ENCODE data around the gene DNAH2. TPM values are rescaled to one million over a fixed set of nuclear protein-coding genes. Genes with fewer than 3 reads are reported as not detected.

The DNAH2 gene
- total and polyA plus RNA-seq, 2 experiments from 2014 or later, result 0.77 to 2.1 TPM

DNA sequence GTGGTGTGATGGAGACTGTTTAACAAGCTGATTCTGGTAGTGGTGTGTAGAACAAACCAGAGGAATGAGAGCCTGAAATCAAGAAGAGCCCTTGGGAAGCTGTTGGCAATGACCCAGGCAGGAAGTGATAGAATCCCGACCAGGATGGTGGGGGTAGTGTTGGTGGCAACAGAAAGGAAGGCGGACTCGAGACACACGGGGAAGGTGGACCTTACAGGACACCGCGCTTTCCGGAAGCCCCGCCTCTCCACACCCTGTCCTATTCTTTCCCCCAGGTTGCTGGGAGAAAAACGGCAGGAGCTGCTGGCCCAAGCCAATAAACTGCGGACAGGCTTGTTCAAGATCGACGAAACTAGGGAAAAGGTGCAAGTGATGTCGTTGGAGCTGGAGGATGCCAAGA lies 86.4 kb downstream of the DNAH2 start:
- no peak for TF ChIP-seq EZH2phosphoT487 (IDR thresholded peaks at IDR 0.05; ENCODE audit: low read depth, severe bottlenecking, unreplicated experiment)
- TF ChIP-seq EZH2 (IDR thresholded peaks at IDR 0.05; ENCODE audit: borderline replicate concordance), result no peak
- TF ChIP-seq, protein P1, sequence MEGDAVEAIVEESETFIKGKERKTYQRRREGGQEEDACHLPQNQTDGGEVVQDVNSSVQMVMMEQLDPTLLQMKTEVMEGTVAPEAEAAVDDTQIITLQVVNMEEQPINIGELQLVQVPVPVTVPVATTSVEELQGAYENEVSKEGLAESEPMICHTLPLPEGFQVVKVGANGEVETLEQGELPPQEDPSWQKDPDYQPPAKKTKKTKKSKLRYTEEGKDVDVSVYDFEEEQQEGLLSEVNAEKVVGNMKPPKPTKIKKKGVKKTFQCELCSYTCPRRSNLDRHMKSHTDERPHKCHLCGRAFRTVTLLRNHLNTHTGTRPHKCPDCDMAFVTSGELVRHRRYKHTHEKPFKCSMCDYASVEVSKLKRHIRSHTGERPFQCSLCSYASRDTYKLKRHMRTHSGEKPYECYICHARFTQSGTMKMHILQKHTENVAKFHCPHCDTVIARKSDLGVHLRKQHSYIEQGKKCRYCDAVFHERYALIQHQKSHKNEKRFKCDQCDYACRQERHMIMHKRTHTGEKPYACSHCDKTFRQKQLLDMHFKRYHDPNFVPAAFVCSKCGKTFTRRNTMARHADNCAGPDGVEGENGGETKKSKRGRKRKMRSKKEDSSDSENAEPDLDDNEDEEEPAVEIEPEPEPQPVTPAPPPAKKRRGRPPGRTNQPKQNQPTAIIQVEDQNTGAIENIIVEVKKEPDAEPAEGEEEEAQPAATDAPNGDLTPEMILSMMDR (IDR thresholded peaks at IDR 0.05; ENCODE audit: poor library complexity), result no peak
- H3K79me2 ChIP-seq, result no peaks in the 10 kb centered on the region
- H3K27me3 ChIP-seq, result no peaks in the 10 kb centered on the region
- no peak overlapping the region for H3K4me2 ChIP-seq
- H3K4me1 ChIP-seq (ENCODE audit: insufficient read depth), result no peaks in the 10 kb centered on the region
- H3K27ac ChIP-seq, result no peak overlapping the region
- no peaks in the 10 kb centered on the region for H3K9me3 ChIP-seq (ENCODE audit: low read depth)
- no peaks in the 10 kb centered on the region for H4K20me1 ChIP-seq (ENCODE audit: insufficient read depth, poor library complexity, severe bottlenecking)
- no peaks in the 10 kb centered on the region for H3K36me3 ChIP-seq (replicated peaks; ENCODE audit: insufficient read depth, low read depth)
- H3K4me3 ChIP-seq, result no peak overlapping the region
- DNase-seq (ENCODE audit: low spot score), result no peak
- no peaks in the 10 kb centered on the region for H3K9me2 ChIP-seq (replicated peaks; ENCODE audit: insufficient read depth)
- 72% methylated on average over 13 of the region's 13 CpGs for WGBS (ENCODE audit: low lambda C conversion rate, missing lambda C conversion rate)
- H2AFZ ChIP-seq, result no peak overlapping the region

DNA sequence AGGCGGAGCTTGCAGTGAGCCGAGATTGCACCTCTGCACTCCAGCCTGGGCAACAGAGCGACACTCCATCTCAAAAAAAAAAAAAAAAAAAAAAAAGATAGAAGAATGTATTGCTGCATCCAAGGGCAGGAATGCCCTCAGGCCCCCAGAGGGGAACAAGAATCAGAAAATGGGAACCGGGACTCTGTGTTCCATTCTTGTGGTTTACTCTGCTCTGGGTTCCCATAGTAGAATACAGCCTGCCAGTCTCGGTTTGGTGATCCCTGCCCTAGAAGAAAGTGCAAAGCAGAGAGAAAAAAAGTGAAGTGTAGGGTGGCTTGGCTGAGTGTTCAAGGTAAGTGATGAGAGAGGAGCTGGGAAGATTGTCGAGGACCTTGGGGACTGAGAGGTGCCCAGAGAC lies 89.0 kb downstream of the DNAH2 start:
- Histone ChIP-seq H3K27ac (no peak overlapping the region), H3K79me2 (no peaks in the 10 kb centered on the region), H2AFZ (no peak overlapping the region), H3K4me1 (ENCODE audit: insufficient read depth) (no peaks in the 10 kb centered on the region), H3K9me2 (replicated peaks; ENCODE audit: insufficient read depth) (no peaks in the 10 kb centered on the region), H3K9me3 (ENCODE audit: low read depth) (no peaks in the 10 kb centered on the region), H4K20me1 (ENCODE audit: insufficient read depth, poor library complexity, severe bottlenecking) (no peaks in the 10 kb centered on the region), H3K4me2 (no peak overlapping the region), H3K27me3 (no peaks in the 10 kb centered on the region), H3K36me3 (replicated peaks; ENCODE audit: insufficient read depth, low read depth) (no peaks in the 10 kb centered on the region), H3K4me3 (no peak overlapping the region)
- TF ChIP-seq, protein P1 (IDR thresholded peaks at IDR 0.05; ENCODE audit: poor library complexity), result no peak
- TF ChIP-seq EZH2 (IDR thresholded peaks at IDR 0.05; ENCODE audit: borderline replicate concordance), result no peak
- TF ChIP-seq EZH2phosphoT487 (IDR thresholded peaks at IDR 0.05; ENCODE audit: low read depth, severe bottlenecking, unreplicated experiment), result no peak
- 94% methylated on average over 6 of the region's 6 CpGs for WGBS (ENCODE audit: low lambda C conversion rate, missing lambda C conversion rate)
- DNase-seq (ENCODE audit: low spot score), result no peak

DNA sequence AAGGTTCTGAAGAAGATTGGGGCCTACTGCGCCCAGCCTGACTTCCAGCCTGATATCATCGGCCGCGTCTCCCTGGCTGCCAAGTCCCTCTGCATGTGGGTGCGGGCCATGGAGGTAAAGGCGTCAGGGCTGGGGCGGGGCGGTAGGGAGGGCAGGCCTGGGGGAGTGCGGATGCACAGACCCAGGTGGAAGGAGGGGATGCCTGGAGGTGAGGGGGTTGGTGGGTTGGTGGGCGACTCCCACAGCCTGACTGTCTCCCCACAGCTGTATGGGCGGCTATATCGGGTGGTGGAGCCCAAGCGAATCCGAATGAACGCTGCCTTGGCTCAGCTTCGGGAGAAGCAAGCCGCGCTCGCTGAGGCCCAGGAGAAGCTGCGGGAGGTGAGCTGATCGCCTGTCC lies 89.7 kb downstream of the DNAH2 start:
- no peaks in the 10 kb centered on the region for H4K20me1 ChIP-seq (ENCODE audit: insufficient read depth, poor library complexity, severe bottlenecking)
- H3K9me2 ChIP-seq (replicated peaks; ENCODE audit: insufficient read depth), result no peaks in the 10 kb centered on the region
- no peaks in the 10 kb centered on the region for H3K9me3 ChIP-seq (ENCODE audit: low read depth)
- no peak overlapping the region for H3K4me2 ChIP-seq
- H3K79me2 ChIP-seq, result no peaks in the 10 kb centered on the region
- DNase-seq (ENCODE audit: low spot score), result no peak
- H3K27ac ChIP-seq, result no peak overlapping the region
- H3K27me3 ChIP-seq, result no peaks in the 10 kb centered on the region
- H3K4me1 ChIP-seq (ENCODE audit: insufficient read depth), result no peaks in the 10 kb centered on the region
- 96% methylated on average over 16 of the region's 21 CpGs for WGBS (ENCODE audit: low lambda C conversion rate, missing lambda C conversion rate)
- no peak overlapping the region for H2AFZ ChIP-seq
- H3K4me3 ChIP-seq, result no peak overlapping the region
- H3K36me3 ChIP-seq (replicated peaks; ENCODE audit: insufficient read depth, low read depth), result no peaks in the 10 kb centered on the region
- TF ChIP-seq EZH2phosphoT487 (IDR thresholded peaks at IDR 0.05; ENCODE audit: low read depth, severe bottlenecking, unreplicated experiment) (no peak), EZH2 (IDR thresholded peaks at IDR 0.05; ENCODE audit: borderline replicate concordance) (no peak)
- TF ChIP-seq, protein P1 (IDR thresholded peaks at IDR 0.05; ENCODE audit: poor library complexity), result no peak

Measured in hepatocyte (in vitro differentiated cells).